RWPE2 (cell line): Measurements from ENCODE around the gene NCOA7.

Experiments
- ATAC-seq: fragments of 200-7000 bp; cut with Tn5 transposase; 3 replicates; pipeline ENCODE4 v1.9.1; 2021; ENCODE audit warnings: low read depth
- DNase-seq: peaks from one replicate; pipeline ENCODE4 v3.0.0-alpha.2; 2020; ENCODE audit warnings: low spot score
- H3K27ac ChIP-seq: fragments of 450-650 bp; 2 replicates; pipeline ENCODE4 v1.5.1; 2017; ENCODE audit warnings: mild to moderate bottlenecking; ENCODE audit not compliant: poor library complexity, severe bottlenecking
- H3K27me3 ChIP-seq: fragments of 250-450 bp; sonication (Bioruptor Pico); 2 replicates; pipeline ENCODE4 v1.5.1; 2021; ENCODE audit warnings: mild to moderate bottlenecking, moderate library complexity; ENCODE audit not compliant: insufficient read depth, poor library complexity, severe bottlenecking
- H3K36me3 ChIP-seq: fragments of 250-450 bp; sonication (Bioruptor Pico); 2 replicates; pipeline ENCODE4 v1.5.1; 2020; ENCODE audit warnings: low read depth, mild to moderate bottlenecking, moderate library complexity
- H3K4me1 ChIP-seq: fragments of 250-450 bp; sonication (Bioruptor Pico); 2 replicates; pipeline ENCODE4 v1.5.1; 2021; ENCODE audit warnings: mild to moderate bottlenecking, moderate library complexity; ENCODE audit not compliant: insufficient read depth, poor library complexity, severe bottlenecking
- H3K4me3 ChIP-seq: fragments of 250-450 bp; sonication (Bioruptor Pico); 2 replicates; pipeline ENCODE4 v1.5.1; 2021; ENCODE audit warnings: mild to moderate bottlenecking, moderate library complexity; ENCODE audit not compliant: severe bottlenecking
- H3K9me3 ChIP-seq: fragments of 250-450 bp; sonication (Bioruptor Pico); 2 replicates; pipeline ENCODE4 v1.5.1; 2021; ENCODE audit warnings: mild to moderate bottlenecking, moderate library complexity; ENCODE audit not compliant: severe bottlenecking
- TF ChIP-seq, protein P1 (sequence below): fragments of 450-650 bp; IDR thresholded peaks from one replicate; pipeline ENCODE4 v1.5.1; 2017; ENCODE audit warnings: mild to moderate bottlenecking, moderate library complexity; ENCODE audit not compliant: poor library complexity, severe bottlenecking

Gene NCOA7

DNA sequence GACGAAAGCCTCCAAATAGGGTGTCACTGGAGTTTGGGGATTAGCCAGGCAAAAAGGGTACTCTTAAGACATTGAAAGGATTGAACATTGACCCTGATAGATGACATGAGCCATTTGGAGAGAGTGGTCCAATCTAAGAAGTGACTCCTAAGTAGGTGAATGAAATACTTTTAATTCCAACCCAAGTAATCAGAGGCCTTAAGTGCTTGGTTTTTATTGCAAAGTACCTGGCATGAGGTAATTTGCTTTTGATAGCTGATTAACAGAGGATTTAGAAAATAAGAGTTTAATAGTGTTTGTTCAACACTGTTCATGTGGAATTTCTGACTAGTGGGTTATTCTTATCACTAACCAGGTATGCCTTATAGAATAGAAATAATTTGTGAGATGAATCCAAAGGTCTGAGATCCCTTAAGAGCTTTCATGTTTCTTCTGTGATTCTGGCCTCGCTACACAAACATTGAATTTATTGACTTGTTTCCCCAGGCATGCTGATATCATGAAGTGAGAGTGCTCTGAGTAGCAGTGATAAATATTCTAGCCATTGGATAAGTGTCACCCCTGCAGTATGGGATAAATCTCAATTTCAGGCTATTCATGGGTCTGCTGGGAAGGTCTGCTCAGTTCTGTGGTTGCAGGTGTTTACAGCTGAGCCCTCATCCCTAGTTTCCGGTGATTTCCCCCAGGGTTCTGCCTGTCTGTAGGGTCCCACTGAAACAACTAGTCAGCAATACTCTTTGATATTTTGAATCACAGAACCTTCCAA is 6.5 kb downstream of the NCOA7 start:
- no peak overlapping the region for H3K4me3 ChIP-seq

DNA sequence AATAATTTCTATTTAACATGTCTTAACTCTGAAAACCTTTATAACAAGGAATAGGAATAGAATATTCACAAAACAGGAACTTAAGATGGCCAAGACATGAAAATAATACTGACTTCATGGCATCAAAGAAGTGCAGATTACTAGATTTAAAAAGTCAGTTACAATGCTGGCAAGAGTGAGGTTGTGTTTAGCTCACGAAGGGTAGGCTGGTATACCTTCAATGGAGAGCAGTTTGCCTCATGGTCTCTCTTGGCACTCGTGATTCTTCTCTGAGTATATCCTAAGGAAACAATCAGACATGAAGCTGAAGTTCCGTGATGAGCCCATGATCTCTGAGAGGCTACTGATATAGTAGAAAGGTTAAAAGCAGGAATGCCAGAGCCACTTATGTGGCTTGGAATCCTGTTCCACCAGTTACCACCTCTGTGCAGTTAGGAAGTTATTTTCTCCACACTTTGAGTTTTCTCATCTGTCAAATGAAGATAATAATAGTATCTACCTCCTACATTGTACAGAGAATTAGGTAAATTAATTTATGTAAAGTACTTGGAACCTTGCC is 7.2 kb downstream of the NCOA7 start:
- TF ChIP-seq, protein P1, sequence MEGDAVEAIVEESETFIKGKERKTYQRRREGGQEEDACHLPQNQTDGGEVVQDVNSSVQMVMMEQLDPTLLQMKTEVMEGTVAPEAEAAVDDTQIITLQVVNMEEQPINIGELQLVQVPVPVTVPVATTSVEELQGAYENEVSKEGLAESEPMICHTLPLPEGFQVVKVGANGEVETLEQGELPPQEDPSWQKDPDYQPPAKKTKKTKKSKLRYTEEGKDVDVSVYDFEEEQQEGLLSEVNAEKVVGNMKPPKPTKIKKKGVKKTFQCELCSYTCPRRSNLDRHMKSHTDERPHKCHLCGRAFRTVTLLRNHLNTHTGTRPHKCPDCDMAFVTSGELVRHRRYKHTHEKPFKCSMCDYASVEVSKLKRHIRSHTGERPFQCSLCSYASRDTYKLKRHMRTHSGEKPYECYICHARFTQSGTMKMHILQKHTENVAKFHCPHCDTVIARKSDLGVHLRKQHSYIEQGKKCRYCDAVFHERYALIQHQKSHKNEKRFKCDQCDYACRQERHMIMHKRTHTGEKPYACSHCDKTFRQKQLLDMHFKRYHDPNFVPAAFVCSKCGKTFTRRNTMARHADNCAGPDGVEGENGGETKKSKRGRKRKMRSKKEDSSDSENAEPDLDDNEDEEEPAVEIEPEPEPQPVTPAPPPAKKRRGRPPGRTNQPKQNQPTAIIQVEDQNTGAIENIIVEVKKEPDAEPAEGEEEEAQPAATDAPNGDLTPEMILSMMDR, result no peak
- DNase-seq (no peak), ATAC-seq (0 out of 3 replicates have a peak, but pooled peaks have one; percentile 25)
- Histone ChIP-seq H3K4me1 (peaks cover 27% of the 10 kb centered on the region), H3K27me3 (no peaks in the 10 kb centered on the region), H3K36me3 (peaks cover 12% of the 10 kb centered on the region; the same call in 1 of the 2 replicates), H3K4me3 (no peak overlapping the region), H3K9me3 (no peaks in the 10 kb centered on the region), H3K27ac (no peak overlapping the region)

More for the DNA sequence above, 6.5 kb downstream of the NCOA7 start:
- DNase-seq, result no peak
- TF ChIP-seq, protein P1, result no peak
- no peaks in the 10 kb centered on the region for H3K9me3 ChIP-seq
- peaks cover 12% of the 10 kb centered on the region; the same call in 1 of the 2 replicates for H3K36me3 ChIP-seq
- no peaks in the 10 kb centered on the region for H3K27me3 ChIP-seq
- no peak for ATAC-seq
- H3K4me1 ChIP-seq, result peaks cover 34% of the 10 kb centered on the region
- no peak overlapping the region for H3K27ac ChIP-seq

DNA sequence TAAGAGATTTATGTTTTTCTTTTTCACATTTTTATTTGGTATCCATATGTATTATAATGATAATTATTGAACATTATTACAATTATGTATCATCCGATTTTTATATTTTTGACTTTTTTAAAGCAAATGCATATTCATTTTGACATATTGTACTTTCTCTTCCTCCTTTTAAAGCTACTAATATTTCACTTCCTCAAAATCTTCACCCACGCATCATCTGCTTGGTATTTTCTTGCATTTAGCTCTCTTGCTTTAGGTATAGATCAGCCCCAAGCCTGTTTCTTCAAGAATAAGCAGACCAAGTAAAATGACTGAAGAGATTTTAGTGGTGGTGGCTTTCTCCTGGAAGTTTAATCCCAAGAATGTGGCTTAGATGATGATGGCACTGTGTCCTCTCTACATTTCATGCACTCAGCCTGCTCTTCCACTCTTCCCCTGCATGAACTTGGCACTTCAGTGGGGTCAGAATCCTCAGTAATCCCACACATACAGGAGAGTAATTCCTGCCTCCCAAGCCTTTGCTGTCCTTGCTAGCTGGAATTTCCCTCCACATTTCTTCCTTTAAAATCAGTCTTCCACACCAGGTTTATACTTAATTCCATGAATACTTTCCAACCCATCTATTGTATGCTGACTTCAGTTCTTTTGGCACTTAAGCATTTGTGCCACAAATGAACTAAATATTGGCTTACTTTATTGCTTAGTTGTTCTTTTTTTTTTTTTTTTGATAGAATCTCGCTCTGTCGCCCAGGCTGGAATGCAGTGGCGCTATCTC is 8.2 kb downstream of the NCOA7 start:
- TF ChIP-seq, protein P1, result no peak
- H3K27ac ChIP-seq, result no peak overlapping the region
- ATAC-seq, result no peak
- H3K4me3 ChIP-seq, result no peak overlapping the region
- no peaks in the 10 kb centered on the region for H3K9me3 ChIP-seq
- H3K36me3 ChIP-seq, result peaks cover 12% of the 10 kb centered on the region; the same call in 1 of the 2 replicates
- no peak for DNase-seq
- H3K4me1 ChIP-seq, result peaks cover 18% of the 10 kb centered on the region
- H3K27me3 ChIP-seq, result no peaks in the 10 kb centered on the region

DNA sequence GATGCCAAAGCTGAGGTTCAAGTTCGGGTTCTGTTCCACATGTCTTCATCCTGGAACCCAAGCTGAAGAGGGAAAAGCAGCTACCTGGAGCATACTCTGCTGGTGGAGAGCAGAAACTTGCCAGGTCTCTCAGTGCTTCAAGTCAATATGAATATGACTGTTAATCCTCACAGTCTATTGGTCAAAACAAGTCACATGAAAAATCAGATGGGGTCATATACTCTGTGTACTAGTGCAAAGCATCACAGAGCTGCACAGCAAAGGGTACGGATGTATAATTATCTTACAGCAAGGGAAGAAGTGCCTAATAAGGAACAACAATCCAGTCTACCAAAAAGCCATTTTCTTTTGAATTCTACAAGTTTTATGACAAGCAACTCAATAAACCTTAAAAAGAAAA is 11.6 kb downstream of the NCOA7 start:
- DNase-seq (no peak), ATAC-seq (no peak)
- Histone ChIP-seq H3K36me3 (peaks cover 12% of the 10 kb centered on the region; the same call in 1 of the 2 replicates), H3K4me1 (peaks cover 6% of the 10 kb centered on the region), H3K4me3 (no peak overlapping the region), H3K27me3 (no peaks in the 10 kb centered on the region), H3K9me3 (no peaks in the 10 kb centered on the region), H3K27ac (no peak overlapping the region)
- TF ChIP-seq, protein P1, result no peak
